Loucy (cell line): Measurements from ENCODE around the gene ACAD9.

Experiments
- H2AFZ ChIP-seq: fragments of 200-600 bp; sonication (generic); 2 replicates; pipeline ENCODE4 v1.6.0; 2016; ENCODE audit warnings: antibody characterized with exemption, mild to moderate bottlenecking, low read length, moderate library complexity
- H3F3A ChIP-seq: fragments of 200-600 bp; 2 replicates; pipeline ENCODE4 v1.6.0; 2016; ENCODE audit warnings: antibody characterized with exemption, low read depth, mild to moderate bottlenecking
- H3K27me3 ChIP-seq: fragments of 200-600 bp; sonication (generic); 2 replicates; pipeline ENCODE4 v1.6.1; 2014; ENCODE audit warnings: low read length, mild to moderate bottlenecking; ENCODE audit not compliant: insufficient read depth, poor library complexity, severe bottlenecking
- H3K36me3 ChIP-seq: fragments of 200-600 bp; sonication (generic); 2 replicates; pipeline ENCODE4 v1.6.1; 2016; ENCODE audit warnings: low read length; ENCODE audit not compliant: insufficient read depth
- H3K4me1 ChIP-seq: fragments of 200-600 bp; sonication (generic); 2 replicates; pipeline ENCODE4 v1.5.1; 2014; ENCODE audit warnings: low read length, mild to moderate bottlenecking; ENCODE audit not compliant: insufficient read depth, poor library complexity, severe bottlenecking
- H3K4me2 ChIP-seq: fragments of 200-600 bp; sonication (generic); 2 replicates; pipeline ENCODE4 v1.6.0; 2014; ENCODE audit warnings: antibody characterized with exemption, low read length, low read depth, mild to moderate bottlenecking; ENCODE audit not compliant: poor library complexity, severe bottlenecking
- H3K4me3 ChIP-seq: fragments of 200-600 bp; sonication (generic); 2 replicates; pipeline ENCODE4 v1.5.1; 2014; ENCODE audit warnings: low read length, mild to moderate bottlenecking, mixed read lengths; ENCODE audit not compliant: poor library complexity, severe bottlenecking
- H3K79me2 ChIP-seq: fragments of 200-600 bp; sonication (generic); 2 replicates; pipeline ENCODE4 v1.6.1; 2014; ENCODE audit warnings: low read length; ENCODE audit not compliant: insufficient read depth
- H3K9ac ChIP-seq: fragments of 200-600 bp; sonication (generic); 2 replicates; pipeline ENCODE4 v1.6.0; 2014; ENCODE audit warnings: mild to moderate bottlenecking, low read depth, low read length, moderate library complexity; ENCODE audit not compliant: poor library complexity, severe bottlenecking
- H3K9me2 ChIP-seq: fragments of 200-600 bp; sonication (generic); replicated peaks from 2 replicates; pipeline ENCODE4 v1.6.1; 2016; ENCODE audit warnings: low read depth, low read length, mixed read lengths
- H3K9me3 ChIP-seq: fragments of 200-600 bp; sonication (generic); 2 replicates; pipeline ENCODE4 v1.6.1; 2014; ENCODE audit warnings: mild to moderate bottlenecking, antibody characterized with exemption, low read length, low read depth; ENCODE audit not compliant: insufficient read depth
- H4K20me1 ChIP-seq: fragments of 200-600 bp; sonication (generic); 2 replicates; pipeline ENCODE4 v1.6.0; 2014; ENCODE audit warnings: antibody characterized with exemption, low read length, mild to moderate bottlenecking; ENCODE audit not compliant: insufficient read depth, poor library complexity, severe bottlenecking
- EZH2phosphoT487 ChIP-seq: fragments of 200-600 bp; IDR thresholded peaks from 2 replicates; pipeline ENCODE4 v1.6.1; 2018; ENCODE audit warnings: antibody characterized with exemption, mild to moderate bottlenecking, moderate library complexity, borderline replicate concordance
- TF ChIP-seq, protein P1 (sequence below): fragments of 200-600 bp; sonication (generic); conservative IDR thresholded peaks from 2 replicates; pipeline ENCODE4 v1.5.1; 2014; ENCODE audit warnings: mild to moderate bottlenecking, antibody characterized with exemption, low read length

ACAD9 gene

DNA sequence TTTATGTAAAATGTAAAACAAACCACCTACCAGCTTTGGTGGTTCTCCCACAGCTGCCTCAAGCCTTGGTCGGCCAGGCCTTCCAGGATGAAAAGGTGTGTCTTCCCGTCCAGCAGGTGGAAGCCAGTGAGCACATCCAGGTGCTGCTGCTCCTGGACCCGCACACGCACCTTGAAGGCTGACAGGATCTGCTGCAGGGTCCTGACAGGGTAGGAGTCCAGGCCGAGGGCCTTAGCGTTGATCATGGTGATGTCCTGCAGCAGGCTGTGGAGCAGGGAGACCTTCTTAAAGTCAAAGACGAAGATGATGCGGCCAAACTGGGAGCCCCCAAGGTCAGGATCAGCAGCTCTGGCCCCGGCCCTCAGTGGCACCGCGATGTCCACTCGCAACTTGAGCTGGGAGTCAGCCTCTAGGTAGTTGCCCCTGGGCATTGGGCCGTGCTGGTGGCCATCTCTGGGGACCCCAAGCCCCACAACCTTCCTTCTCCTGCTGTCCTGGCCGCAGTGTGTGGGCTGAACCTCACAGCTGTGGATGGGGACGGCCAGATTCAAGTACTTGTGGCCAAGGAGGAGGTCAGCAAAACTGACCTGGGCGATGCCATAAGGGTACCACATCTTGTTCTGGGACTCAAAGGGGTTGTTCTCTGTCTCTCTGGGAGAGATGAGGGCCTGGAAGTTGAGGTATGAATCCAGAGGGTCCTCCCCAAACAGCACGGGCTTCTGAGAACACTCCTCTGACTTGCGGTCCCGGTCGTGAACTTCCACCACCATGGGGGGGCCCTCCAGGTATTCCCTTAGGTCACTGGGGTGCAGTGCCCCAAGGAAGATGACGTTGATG lies 65.8 kb downstream of the ACAD9 start:
- no peak overlapping the region for H3K4me2 ChIP-seq
- TF ChIP-seq, protein P1, sequence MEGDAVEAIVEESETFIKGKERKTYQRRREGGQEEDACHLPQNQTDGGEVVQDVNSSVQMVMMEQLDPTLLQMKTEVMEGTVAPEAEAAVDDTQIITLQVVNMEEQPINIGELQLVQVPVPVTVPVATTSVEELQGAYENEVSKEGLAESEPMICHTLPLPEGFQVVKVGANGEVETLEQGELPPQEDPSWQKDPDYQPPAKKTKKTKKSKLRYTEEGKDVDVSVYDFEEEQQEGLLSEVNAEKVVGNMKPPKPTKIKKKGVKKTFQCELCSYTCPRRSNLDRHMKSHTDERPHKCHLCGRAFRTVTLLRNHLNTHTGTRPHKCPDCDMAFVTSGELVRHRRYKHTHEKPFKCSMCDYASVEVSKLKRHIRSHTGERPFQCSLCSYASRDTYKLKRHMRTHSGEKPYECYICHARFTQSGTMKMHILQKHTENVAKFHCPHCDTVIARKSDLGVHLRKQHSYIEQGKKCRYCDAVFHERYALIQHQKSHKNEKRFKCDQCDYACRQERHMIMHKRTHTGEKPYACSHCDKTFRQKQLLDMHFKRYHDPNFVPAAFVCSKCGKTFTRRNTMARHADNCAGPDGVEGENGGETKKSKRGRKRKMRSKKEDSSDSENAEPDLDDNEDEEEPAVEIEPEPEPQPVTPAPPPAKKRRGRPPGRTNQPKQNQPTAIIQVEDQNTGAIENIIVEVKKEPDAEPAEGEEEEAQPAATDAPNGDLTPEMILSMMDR = no peak
- no peak for TF ChIP-seq EZH2phosphoT487
- no peak overlapping the region for H3K4me3 ChIP-seq
- H3K9ac ChIP-seq = no peak overlapping the region
- H3K36me3 ChIP-seq = no peaks in the 10 kb centered on the region
- no peaks in the 10 kb centered on the region for H3K79me2 ChIP-seq
- no peaks in the 10 kb centered on the region for H3K9me2 ChIP-seq
- H3K27me3 ChIP-seq = no peaks in the 10 kb centered on the region
- H3K9me3 ChIP-seq = no peaks in the 10 kb centered on the region
- H3K4me1 ChIP-seq = no peaks in the 10 kb centered on the region
- no peaks in the 10 kb centered on the region for H3F3A ChIP-seq
- H2AFZ ChIP-seq = no peak overlapping the region
- no peaks in the 10 kb centered on the region for H4K20me1 ChIP-seq

GRCh38 chr3:128945878-128946175 lies 66.4 kb downstream of the ACAD9 start:
- Histone ChIP-seq H2AFZ (no peak overlapping the region), H3K27me3 (no peaks in the 10 kb centered on the region), H3K4me1 (no peaks in the 10 kb centered on the region), H3K4me2 (no peak overlapping the region), H3K9me2 (no peaks in the 10 kb centered on the region), H3K36me3 (no peaks in the 10 kb centered on the region), H3K9ac (no peak overlapping the region), H3K4me3 (no peak overlapping the region), H4K20me1 (no peaks in the 10 kb centered on the region), H3K79me2 (no peaks in the 10 kb centered on the region), H3K9me3 (no peaks in the 10 kb centered on the region), H3F3A (no peaks in the 10 kb centered on the region)
- no peak for TF ChIP-seq EZH2phosphoT487
- TF ChIP-seq, protein P1 = no peak

DNA sequence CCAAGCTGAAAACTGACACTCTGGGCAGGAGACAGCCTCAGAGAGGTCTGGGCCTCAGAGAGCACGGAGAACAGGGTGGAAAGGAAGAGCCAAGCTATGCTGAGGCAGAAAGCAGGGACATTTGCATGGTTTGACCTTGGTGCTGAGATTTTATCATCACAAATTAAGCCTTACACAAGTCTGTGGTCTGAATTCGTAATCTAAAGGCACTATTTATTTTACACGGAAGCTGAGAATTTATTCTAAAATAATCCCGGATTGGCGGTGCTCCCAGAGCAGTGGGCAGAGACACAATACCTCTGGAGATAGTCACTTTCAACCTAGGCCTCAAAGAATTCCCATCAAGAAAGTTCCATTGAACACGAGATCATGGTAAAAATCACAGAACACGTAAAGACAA lies 67.0 kb downstream of the ACAD9 start:
- H3K27me3 ChIP-seq = no peaks in the 10 kb centered on the region
- no peaks in the 10 kb centered on the region for H3K9me3 ChIP-seq
- H3K4me3 ChIP-seq = no peak overlapping the region
- no peaks in the 10 kb centered on the region for H3K4me1 ChIP-seq
- no peaks in the 10 kb centered on the region for H3F3A ChIP-seq
- H3K9me2 ChIP-seq = no peaks in the 10 kb centered on the region
- H2AFZ ChIP-seq = no peak overlapping the region
- no peak for TF ChIP-seq EZH2phosphoT487
- TF ChIP-seq, protein P1 = no peak
- H3K9ac ChIP-seq = no peak overlapping the region
- no peaks in the 10 kb centered on the region for H4K20me1 ChIP-seq
- no peaks in the 10 kb centered on the region for H3K79me2 ChIP-seq
- no peaks in the 10 kb centered on the region for H3K36me3 ChIP-seq
- no peak overlapping the region for H3K4me2 ChIP-seq
